Measurements from ENCODE around the gene AP5B1.
A peak's percentile ranks its signal among the peaks of the same experiment; 100 is the strongest.
"Not testable (repeated sequence)": the region's sequence is repeated elsewhere in the genome, so short reads cannot be mapped to it uniquely, and the experiment has no call there.

Gene AP5B1

DNA sequence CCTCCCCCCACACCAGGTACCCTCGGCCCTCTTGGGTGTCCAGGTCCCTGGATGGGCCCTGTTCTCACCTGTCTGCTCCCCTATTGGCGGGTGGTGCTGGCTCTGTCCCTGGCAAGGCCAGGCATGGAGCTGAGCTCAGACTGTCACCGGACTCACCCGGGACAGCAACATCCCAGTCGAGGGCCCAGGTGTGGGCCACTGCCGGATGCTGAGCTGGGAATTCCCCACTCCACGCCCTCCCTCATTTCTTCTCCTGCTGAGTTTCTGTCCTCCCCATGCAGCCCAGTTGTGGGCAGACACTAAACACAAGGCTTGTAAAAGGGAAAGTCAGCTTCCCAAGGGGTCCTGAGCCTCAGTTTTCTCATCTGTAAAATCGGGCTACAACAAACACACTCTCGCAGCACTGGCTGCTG is 2.0 kb upstream of the AP5B1 start:
- no peak for DNase-seq

DNA sequence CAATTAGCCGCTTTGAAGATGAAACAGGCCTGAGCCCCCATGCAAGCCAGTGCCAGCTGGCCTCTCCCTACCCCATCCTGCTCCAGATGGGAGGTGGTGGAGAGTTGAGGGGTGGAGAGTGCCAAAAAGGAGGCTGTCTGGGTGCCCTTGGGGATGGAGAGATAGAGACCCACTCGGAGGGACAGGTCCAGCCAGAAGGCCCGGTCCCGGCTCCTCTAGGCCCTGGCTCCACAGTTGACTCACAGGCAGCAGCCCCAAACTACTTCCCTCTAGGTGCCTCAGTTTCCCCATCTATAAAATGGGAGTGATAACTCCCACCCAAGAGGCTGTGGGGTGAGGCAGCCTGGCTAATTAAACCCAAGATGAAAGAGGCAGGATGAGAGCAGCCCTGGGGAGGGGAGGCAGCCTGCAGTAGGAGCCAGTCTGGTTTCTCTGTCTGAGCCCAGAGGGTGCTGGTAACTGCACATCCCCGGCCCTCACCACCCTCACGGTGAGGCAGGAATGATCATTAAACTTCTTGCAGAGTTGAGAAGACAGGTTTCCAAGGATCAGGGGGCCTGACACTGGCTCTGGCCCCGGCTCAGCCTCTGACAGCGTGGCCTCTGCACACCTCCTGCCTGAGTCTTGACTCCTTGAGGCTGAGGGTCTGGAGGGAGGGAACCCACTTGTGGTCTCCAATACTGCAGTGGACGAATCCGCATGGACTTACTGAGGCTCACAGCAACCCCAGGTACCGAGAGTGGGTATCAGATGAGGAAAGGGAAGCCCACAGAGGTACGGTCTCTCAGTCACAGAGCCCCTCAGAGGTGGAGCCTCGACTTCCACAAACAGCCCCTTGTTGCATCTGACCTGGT is 1.4 kb upstream of the AP5B1 start:
- DNase-seq = no peak

DNA sequence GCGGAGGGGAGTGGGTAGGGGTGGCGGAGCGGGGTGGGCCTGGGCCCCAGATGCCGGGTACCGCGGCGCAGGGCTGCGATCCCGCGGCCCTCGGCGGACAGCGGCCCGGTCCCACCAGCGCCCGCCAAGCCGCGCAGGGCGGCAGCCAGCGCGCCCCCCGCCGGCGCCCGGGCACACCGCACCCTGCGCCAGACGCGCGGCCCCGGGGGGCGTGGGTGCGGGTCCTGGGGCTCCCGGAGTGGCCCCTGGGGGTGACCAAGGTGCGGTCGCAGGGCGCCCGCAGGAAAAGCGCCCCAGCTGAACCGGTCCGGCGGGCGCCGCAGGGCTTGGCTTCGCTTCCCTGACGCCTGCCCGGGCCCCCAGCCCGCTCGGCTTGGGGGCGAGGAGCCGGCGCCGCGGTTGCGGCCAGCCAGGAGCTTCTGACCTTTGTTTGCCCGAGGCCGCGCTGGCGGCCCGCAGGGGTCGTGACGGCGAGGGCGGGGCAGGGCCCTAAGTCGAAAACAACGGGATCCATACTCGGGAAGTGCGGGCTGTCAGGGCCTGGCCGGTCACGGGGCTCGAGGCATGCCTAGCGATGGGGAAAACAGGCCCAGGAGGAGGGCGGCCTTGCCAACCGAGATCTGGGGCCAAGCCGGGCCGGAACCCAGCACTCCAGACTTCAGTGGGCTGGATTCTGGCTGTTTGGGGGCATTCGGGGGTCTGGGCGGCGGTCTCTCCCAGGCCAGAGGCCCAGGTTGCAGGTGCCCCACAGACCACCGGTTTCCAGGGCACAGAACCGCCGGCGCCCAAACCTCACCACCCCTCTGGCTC is 581 bp upstream of the AP5B1 start:
- DNase-seq = peak; percentile 10

DNA sequence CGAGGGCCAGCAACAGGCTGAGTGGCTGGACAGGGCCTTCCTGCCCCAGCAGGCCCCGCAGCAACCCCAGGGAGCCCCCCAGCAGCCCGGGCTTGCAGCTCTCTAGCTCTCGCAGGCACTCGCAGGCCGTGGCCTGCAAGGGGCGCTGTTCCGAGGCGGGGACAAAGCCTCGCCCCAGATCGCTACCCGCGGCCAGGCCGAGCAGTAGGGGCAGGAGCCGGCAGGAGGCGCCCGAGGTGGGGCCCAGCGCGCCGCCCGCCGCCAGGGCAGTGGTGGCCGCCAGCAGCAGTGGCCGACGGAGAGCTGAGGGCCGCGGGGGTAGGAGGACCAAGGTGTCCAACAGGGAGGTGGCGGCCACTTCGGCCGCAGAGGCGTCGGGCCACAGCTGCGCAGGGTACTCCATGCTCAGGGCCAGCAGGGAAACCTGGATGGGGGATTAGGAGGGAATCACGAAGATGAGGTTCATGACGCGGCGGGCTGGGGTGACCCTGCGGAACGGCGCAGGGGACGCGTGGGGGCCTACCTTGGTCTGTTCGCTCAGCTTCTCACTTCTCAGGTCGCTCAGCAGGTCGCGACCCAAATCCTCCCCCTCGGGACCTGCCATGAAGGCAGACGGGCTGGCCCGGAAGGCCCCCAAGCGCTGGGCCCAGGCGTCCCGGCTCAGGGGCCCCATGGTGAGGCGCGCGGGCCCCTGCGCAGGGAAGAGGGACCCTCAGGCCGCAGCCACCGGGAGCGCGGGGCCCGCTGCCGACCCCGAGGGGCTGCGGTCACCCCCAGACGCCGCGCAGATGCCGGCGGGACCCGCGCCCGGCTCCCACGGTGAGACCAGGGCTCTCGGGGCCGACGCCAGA is 632 bp downstream of the AP5B1 start:
- DNase-seq = peak; percentile 69

DNA sequence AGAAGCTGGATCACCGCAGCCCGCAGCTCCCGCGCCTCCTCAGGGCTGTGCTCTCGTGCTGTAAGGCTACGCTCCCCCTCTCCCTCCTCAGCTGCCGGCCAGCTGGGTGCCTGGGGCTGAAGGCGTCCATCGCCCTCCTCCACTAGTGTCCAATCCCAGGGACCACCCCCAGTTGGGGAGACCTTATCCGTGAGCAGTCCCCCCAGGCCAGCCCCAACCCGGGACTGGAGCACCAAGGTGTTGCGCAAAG is 1.2 kb downstream of the AP5B1 start:
- no peak for DNase-seq

DNA sequence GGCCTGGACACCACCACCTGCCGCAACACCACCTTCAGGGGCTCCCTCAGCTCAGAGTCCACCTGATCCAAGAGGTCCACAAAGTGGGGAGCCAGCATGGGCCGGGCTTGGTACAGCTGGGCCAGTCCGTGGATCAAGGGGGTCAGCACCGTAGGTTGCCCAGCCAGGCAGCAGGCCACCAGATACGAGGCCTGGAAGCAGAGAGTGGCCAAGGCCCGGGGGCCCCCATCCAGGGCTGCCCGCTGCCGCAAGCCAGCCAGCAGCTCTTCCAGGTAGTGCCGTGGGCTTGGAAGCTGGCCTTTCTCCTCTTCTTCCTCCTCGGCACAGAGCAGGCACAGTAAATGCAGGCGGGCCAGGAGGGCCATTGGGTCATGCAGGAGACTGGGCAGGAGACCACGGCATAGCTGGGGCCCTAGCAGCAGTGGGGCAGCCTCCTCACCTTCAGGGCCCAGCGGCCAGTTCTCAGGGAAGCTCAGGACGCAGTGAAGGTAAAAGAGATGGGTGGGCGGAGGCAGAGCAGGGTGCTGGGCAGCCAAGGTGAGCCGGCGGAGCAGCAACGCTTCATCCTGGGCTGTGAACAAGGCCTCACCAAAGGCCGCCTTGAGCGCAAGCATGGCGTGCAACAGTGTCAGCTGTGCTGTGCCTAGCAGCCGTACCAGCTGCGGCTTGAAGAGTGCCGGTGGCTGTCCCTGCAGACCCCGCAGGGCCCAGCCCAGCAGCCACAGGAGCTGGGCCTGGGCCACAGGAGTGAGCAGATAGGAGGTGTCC is 1.7 kb downstream of the AP5B1 start:
- DNase-seq = no peak

DNA sequence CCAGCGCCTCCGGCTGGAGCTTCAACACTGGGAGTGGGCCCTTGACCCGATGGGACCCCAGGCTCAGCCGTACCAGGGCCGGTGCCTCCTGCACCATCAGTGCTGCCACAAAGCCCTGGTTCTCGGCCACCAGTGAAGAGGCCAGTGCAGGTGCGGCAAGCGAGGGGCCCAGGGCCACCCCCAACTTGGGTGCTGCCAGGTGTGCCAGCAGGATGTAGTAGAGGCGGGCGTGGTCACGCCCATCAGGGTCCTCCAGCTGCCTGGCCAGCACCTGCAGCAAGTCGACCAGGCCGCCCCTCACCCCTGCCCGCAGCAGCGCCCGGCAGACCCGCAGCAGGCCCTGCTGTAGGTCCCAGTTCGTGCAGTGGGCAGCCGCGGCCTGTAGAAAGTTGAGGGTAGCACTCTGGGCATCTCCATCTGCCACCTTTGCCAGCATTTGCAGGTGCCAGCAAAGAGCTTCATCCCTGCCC is 2.3 kb downstream of the AP5B1 start:
- no peak for DNase-seq

DNA sequence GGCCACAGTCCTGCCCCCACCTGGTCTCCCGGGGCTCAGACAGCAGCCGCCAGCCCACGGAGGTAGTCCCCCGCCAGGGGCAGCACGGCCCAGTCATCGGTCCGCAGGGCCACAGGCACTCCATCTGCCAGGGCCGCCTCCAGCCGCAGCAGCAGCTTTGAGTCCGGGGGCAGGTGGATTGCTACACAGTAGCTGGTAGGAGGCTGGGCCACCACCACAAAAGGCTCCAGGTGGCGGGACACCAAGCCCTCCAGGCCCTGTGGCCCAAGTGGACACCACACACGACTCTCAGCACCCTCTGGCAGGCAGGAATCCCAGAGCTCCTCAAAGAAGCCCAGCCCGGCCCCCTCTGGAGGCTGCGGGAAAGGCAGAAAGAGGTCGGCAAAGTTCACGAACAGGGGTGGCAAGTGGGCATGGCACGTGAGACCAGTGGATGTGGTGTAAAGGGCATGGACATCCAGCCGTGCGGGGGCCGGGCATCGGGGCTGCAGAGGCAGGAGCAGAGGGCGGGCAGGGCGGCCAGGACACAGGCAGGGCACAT is 2.9 kb downstream of the AP5B1 start:
- no peak for DNase-seq

DNA sequence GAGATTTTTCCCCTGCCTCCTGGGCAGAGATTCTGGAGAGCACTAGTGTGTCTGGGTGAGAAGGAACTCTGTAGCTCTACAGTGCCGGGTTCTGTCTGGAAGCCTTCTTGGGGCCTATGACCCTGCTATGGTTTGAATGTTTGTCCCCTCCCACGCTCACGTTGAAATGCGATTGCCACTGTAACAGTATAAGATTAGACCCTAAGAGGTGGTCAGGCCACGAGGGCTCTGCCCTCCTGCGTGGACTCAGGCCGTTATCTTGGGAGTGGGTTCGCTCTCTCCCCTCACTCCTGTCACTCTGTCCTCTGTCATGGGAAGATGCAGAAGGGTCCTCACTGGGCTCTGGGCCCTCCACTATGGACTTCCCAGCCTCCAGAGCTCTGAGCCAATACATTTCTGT is 3.5 kb downstream of the AP5B1 start:
- no peak for DNase-seq

DNA sequence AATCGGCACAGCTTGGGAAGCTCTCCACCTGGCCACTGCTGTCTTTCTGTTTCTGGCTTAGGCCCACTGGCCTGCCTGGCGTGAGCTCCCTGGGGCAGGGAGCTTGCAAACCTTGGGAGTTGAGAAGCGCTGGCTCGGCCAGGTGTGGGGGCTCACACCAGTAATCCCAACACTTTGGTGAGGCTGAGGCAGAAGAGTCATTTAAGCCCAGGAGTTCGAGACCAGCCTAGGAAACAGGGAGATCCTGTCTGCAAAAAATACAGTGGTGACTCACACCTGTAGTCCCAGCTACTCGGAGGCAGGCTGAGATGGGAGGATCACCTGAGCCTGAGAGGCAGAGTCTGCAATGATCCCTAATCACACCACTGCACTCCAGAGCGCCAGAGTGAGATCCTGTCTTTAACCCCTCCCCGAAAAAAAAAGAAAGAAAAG is 4.0 kb downstream of the AP5B1 start:
- DNase-seq = no peak

DNA sequence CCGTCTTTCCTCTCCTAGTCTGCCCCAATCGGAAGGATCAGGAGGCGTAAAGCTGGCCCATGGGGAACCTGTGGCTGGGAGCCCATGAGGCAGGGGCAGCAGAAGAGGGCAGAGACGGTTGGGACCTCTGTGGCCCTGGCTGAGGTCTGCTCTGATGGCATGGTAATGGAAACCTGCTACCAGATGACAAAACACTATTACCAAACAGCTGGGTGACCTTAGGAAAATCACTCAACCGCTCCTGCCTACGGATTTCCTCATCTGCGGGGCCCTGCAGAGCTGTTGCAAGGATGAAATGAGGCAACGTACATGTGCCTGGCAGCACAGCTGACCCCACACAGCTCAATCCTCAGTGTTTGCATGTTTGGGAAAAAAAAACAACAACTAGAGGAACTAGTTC is 4.6 kb downstream of the AP5B1 start:
- DNase-seq = no peak

DNA sequence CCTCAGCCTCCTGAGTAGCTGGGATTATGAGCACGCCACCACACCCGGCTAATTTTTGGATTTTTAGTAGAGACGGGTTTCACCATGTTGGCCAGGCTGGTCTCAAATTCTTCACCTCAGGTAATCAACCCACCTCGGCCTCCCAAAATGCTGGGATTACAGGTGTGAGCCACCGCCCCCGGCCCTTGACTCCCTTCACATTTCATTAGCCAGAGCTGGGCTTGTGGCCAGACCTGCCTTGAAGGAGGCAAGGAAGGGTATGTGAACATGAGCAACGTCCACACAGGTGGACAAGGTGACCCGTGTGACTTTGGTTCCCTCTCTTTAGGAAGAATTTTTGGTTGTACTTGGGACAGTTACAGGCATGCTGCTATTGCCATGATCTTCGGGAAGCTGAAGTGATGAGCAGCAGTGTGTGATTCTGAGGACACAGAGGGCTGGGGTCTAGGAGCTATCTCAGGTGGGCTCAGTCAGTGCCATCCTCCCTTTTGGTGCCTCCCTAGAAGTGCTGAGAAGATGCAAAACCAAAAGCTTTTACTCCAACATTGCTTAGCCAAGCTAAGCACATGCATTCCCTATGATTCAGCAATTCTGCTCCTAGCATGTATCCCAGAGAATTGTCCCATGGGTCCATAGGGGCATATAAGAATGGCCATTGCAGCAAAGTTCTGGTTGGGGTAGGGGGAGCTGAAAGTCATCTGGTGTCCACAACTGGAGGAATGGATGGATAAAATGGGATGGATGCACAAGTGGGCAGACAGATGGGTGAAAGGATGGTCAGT is 6.1 kb downstream of the AP5B1 start:
- DNase-seq = no peak

DNA sequence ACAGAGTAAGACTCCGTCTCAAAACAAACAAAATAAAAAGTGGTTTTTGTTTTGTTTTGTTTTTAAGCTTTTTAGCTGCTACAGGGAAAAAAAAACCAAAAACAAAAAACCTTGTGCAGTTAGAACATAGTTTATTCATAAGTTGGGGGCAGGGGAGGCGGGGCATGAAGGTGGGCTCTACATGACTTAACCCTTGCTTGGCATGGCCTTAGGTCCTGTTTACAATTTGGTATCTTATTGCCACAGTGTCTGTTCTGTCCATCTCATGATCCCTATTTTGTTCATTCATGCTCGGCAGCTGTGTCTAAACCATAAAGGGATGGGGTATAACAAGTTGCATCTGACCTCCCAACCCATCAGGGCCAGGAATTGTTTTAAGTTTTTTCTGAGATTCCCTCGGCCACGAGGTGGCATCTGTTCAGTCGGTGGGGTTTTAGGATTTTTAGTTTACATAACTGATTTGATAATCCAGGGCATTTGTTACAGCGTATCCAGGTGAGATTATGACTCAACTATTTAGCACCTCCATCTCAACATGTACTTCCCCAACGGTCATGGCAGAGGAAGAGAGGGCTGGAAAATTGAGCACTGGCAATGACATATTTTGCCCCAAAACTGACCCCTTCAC is 6.9 kb downstream of the AP5B1 start:
- no peak for DNase-seq

DNA sequence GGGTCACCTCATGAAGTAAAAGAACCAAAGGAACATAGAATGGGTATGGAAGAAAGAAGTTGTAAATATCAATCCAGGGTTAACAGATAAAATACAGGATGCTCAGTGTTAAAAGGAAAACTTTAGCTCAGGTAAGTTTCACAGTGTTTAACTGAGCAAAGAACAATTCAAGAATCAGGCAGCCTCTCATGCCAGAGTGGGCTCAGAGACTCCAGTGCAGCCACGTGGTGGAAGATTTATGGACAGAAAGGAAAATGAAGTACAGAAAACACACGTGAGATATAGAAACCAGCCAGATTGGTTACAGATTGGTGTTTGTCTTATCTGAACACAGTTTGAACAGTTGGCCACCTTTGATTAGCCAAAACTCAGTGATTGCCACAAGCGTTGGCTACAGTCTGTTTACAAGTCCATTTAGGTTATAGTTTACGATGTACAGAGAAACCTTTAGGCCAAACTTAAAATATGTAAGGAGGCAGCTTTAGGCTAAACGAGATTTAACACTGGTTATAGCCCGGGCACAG is 9.1 kb downstream of the AP5B1 start:
- DNase-seq = no peak

DNA sequence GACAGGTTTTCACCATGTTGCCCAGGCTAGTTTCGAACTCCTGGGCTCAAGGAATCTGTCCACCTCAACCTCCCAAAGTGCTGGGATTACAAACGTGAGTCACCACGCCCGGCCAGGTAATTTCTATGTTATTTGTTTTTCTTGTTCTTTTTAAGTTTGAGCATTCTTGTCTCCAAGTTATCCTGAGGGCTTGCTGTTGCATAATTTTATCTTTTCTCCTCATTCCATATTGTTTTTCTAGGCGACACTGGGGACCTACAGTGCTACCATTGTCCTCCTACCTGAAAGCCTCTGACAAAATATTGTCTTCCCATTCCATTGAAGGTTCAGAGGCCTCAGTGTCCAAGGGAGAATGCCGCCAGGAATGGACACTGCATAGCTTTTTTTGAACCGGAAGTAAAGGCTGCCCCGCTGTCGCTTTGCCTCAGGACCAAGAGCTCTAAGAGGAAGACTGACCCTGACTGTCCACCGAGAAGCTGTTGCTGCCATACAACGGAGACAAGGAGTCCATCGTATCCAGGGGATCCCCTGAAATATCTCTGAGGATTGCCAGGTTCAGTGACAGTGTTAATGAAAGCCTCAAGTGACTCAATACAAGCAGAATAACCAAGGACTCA is 9.7 kb downstream of the AP5B1 start:
- no peak for DNase-seq

DNA sequence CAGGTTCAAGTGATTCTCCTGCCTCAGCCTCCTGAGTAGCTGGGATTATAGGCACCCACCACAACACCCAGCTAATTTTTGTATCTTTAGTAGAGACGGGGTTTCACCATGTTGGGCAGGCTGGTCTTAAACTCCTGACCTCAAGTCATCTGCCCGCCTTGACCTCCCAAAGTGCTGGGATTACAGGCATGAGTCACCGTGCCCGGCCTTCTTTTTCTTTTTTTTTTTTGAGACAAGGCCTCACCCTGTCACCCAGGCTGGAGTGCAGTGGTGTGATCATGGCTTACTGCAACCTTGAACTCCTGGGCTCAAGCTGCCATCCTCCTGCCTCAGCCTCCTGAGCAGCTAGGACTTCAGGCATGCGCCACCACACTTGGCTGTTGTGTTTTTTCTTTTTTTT is 13.0 kb downstream of the AP5B1 start:
- not testable (repeated sequence) for DNase-seq

DNA sequence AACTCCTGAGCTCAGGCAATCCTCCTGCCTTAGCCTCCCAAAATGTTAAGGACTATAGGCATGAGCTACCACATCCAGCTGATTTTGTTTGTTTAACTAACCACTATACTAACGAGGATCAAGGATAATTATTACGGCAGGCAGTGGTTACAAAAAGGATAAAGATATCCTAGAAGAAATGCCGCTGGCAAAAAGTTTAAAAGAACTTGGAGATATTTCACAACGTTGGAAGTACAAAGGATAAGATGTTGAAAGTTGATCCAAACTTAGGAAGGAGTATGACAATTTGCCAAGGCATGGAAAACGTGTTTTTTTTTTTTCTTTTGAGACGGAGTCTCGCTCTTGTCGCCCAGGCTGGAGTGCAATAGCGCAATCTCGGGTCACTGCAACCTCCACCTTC is 13.4 kb downstream of the AP5B1 start:
- no peak for DNase-seq

DNA sequence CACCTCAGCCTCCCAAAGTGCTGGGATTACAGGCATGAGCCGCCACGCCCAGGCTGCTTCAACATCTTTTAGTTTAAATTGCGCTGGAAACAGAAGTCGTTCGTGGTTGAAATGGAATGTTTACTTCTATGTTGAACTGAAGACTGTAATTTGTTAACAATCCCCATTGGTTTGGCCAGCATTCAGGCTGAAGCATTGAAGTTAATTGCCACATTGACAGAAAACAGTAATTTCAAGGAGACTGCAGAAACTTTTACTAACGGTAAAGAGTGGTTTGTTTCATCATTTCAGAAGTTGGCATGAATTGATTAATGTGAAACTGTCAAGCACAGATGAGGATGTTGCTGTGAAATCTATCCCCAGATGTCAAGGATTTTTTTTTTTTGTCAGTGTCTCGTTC is 14.2 kb downstream of the AP5B1 start:
- peak; percentile 82 for DNase-seq

DNA sequence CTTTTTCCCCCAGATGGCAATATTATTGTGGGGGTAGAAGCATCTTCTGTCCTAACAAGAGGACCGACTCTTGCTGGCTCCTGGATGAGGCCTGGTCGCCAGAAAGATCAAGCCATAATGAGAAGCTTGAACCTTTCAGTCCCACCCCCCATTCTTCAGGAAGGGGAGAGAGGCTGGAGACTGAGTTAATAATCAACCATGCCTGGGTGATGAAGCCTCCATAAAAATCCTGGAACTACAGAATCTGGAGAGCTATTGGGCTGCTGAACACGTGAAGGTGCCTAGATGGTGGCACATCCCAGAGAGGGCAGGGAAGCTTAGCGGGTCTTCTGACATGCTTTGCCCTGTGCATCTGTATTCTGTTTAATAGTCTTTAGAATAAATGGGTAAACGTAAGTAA is 16.3 kb downstream of the AP5B1 start:
- DNase-seq = no peak

DNA sequence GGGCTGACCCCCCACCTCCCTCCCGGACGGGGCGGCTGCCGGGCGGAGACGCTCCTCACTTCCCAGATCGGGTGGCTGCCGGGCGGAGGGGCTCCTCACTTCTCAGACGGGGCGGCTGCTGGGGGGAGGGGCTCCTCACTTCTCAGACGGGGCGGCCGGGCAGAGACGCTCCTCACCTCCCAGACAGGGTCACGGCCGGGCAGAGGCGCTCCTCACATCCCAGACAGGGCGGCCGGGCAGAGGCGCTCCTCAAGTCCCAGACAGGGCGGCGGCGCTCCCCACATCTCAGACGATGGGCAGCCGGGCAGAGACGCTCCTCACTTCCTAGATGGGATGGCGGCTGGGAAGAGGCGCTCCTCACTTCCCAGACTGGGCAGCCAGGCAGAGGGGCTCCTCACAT is 18.0 kb downstream of the AP5B1 start:
- DNase-seq = not testable (repeated sequence)

Measured in fibroblast of skin of abdomen (primary cell).